Measurements from ENCODE around the gene ADA. TPM values are rescaled to one million over a fixed set of nuclear protein-coding genes. Genes with fewer than 3 reads are reported as not detected.

Gene ADA
- total RNA-seq, 1 experiment from 2014 or later, result 28.2 TPM

DNA sequence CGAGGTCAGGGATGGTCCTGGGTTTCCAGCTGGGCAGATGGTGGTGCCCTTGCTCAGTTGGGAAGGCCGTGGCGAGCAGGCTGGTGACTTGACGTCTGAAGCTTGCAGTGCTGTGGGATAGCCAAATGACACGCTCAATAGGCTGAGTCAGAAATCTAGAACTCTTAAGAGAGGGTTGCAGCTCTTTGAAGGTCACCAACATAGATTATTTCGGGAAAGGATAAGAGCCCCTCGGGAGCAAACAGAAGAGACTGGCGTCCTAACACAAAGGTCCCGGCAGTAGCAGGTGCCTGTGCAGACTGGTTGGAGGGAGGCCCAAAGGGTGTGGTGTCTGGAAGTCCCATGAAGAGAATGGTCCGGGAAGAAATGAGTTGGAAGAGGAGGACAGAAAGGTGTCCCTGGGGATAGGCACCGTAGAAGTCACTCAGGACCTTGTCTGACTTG is 50.7 kb downstream of the ADA start:
- no peak overlapping the region for H3K4me2 ChIP-seq
- 0 out of 2 replicates have a peak, but pooled peaks cover 3% of the 10 kb centered on the region for H3F3A ChIP-seq (ENCODE audit: insufficient read depth, low read depth)
- no TSS peak for BruUV-seq (replicated peaks)
- peaks cover 6% of the 10 kb centered on the region; the same call in 1 of the 2 replicates for H3K4me1 ChIP-seq (replicated peaks; ENCODE audit: insufficient read depth)
- no peaks in the 10 kb centered on the region for H3K36me3 ChIP-seq (ENCODE audit: low read depth)
- H3K4me3 ChIP-seq, result no peak overlapping the region
- DNase-seq, result no peak
- no peaks in the 10 kb centered on the region for H3K79me2 ChIP-seq (ENCODE audit: low read depth)
- no peak overlapping the region for H3K27ac ChIP-seq
- H3K27me3 ChIP-seq (ENCODE audit: insufficient read depth, low read depth), result no peaks in the 10 kb centered on the region
- no peak for TF ChIP-seq EZH2 (IDR thresholded peaks at IDR 0.05; ENCODE audit: low read depth)
- TF ChIP-seq CTCF (conservative IDR thresholded peaks at IDR 0.05), result no peak
- intact Hi-C loops (cut with micrococcal nuclease; ENCODE audit: unreplicated experiment), result no loop called here
- H2AFZ ChIP-seq, result no peak overlapping the region
- ChIA-PET POLR2A (ENCODE audit: unreplicated experiment) (no interaction called here), CTCF (no interaction called here)
- H3K9me2 ChIP-seq (ENCODE audit: insufficient read depth), result no peaks in the 10 kb centered on the region
- no peaks in the 10 kb centered on the region for H4K20me1 ChIP-seq (ENCODE audit: insufficient read depth)
- H3K9me3 ChIP-seq (ENCODE audit: insufficient read depth, low read depth), result no peaks in the 10 kb centered on the region

DNA sequence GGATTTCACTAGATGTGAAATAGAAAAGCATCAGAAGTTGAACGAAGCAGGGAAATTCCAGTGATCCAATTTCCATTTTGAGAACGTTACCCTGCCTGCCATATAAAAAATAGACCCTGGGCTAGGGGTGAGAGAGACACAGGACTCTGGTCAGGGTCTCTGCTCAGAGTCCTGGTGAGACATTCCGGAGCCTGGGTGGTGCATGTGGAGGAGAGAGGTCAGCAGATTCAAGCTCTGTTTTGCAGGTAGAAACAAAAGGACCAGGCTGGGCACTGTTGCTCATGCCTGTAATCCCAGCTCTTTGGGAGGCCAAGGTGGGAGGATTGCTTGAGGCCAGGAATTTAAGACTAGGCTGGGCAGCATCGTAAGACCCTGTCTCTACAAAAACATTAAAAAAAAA is 51.2 kb downstream of the ADA start:
- H3K27me3 ChIP-seq (ENCODE audit: insufficient read depth, low read depth), result no peaks in the 10 kb centered on the region
- no peak overlapping the region for H3K4me3 ChIP-seq
- peaks cover 9% of the 10 kb centered on the region; the same call in 1 of the 2 replicates for H3K4me1 ChIP-seq (replicated peaks; ENCODE audit: insufficient read depth)
- BruUV-seq (replicated peaks), result no TSS peak
- no peak overlapping the region for H3K27ac ChIP-seq
- ChIA-PET CTCF (no interaction called here), POLR2A (ENCODE audit: unreplicated experiment) (no interaction called here)
- no peaks in the 10 kb centered on the region for H3K9me2 ChIP-seq (ENCODE audit: insufficient read depth)
- H3K9me3 ChIP-seq (ENCODE audit: insufficient read depth, low read depth), result no peaks in the 10 kb centered on the region
- no peaks in the 10 kb centered on the region for H3K36me3 ChIP-seq (ENCODE audit: low read depth)
- intact Hi-C loops (cut with micrococcal nuclease; ENCODE audit: unreplicated experiment), result no loop called here
- TF ChIP-seq EZH2 (IDR thresholded peaks at IDR 0.05; ENCODE audit: low read depth) (no peak), CTCF (conservative IDR thresholded peaks at IDR 0.05) (no peak)
- no peaks in the 10 kb centered on the region for H4K20me1 ChIP-seq (ENCODE audit: insufficient read depth)
- H2AFZ ChIP-seq, result no peak overlapping the region
- 0 out of 2 replicates have a peak, but pooled peaks cover 3% of the 10 kb centered on the region for H3F3A ChIP-seq (ENCODE audit: insufficient read depth, low read depth)
- no peak overlapping the region for H3K4me2 ChIP-seq
- no peaks in the 10 kb centered on the region for H3K79me2 ChIP-seq (ENCODE audit: low read depth)
- DNase-seq, result no peak

GRCh38 chr20:44599715-44600114 is 51.8 kb downstream of the ADA start:
- 0 out of 2 replicates have a peak, but pooled peaks cover 3% of the 10 kb centered on the region for H3F3A ChIP-seq (ENCODE audit: insufficient read depth, low read depth)
- H3K9me3 ChIP-seq (ENCODE audit: insufficient read depth, low read depth), result no peaks in the 10 kb centered on the region
- ChIA-PET CTCF (no interaction called here), POLR2A (ENCODE audit: unreplicated experiment) (interaction anchor here (0.6 kb wide), 1 partner anchor 62 kb away, joined by 12 read pairs; no protein-coding TSS in a partner anchor)
- no TSS peak for BruUV-seq (replicated peaks)
- no peaks in the 10 kb centered on the region for H3K27me3 ChIP-seq (ENCODE audit: insufficient read depth, low read depth)
- H3K36me3 ChIP-seq (ENCODE audit: low read depth), result no peaks in the 10 kb centered on the region
- DNase-seq, result no peak
- H2AFZ ChIP-seq, result no peak overlapping the region
- no peaks in the 10 kb centered on the region for H4K20me1 ChIP-seq (ENCODE audit: insufficient read depth)
- peaks cover 9% of the 10 kb centered on the region; the same call in 1 of the 2 replicates for H3K4me1 ChIP-seq (replicated peaks; ENCODE audit: insufficient read depth)
- intact Hi-C loops (cut with micrococcal nuclease; ENCODE audit: unreplicated experiment), result no loop called here
- H3K27ac ChIP-seq, result no peak overlapping the region
- no peaks in the 10 kb centered on the region for H3K9me2 ChIP-seq (ENCODE audit: insufficient read depth)
- H3K79me2 ChIP-seq (ENCODE audit: low read depth), result no peaks in the 10 kb centered on the region
- no peak overlapping the region for H3K4me3 ChIP-seq
- H3K4me2 ChIP-seq, result no peak overlapping the region
- TF ChIP-seq CTCF (conservative IDR thresholded peaks at IDR 0.05) (no peak), EZH2 (IDR thresholded peaks at IDR 0.05; ENCODE audit: low read depth) (no peak)

Data from PC-9 (cell line).